Tibial nerve (tissue), 4 donors: ENCODE results near the gene TANC1. TPM values are rescaled to one million over a fixed set of nuclear protein-coding genes. Genes with fewer than 3 reads are reported as not detected.
A peak's percentile ranks its signal among the peaks of the same experiment; 100 is the strongest.

Experiments
- DNase-seq, 2 donors: peaks; one replicate each; pipeline ENCODE4 v3.0.0-alpha.2; 2019; ENCODE audit warnings: low spot score in 2 of 2
- H3K27ac ChIP-seq, 4 donors: fragments of 200-600 bp; sonication (generic) in 3 of 4; one replicate each; pipeline ENCODE4 v1.5.1; 2017 to 2019; ENCODE audit warnings: mild to moderate bottlenecking in 1 of 4
- H3K27me3 ChIP-seq, 2 donors: fragments of 200-600 bp; sonication (generic) in 1 of 2; one replicate each; pipeline versions ENCODE4 v1.5.1 to v1.6.0; 2017 to 2019
- H3K36me3 ChIP-seq, 3 donors: fragments of 200-600 bp; sonication (generic); one replicate each; pipeline ENCODE4 v1.5.1; 2018 to 2019
- H3K4me1 ChIP-seq, 4 donors: fragments of 200-600 bp; sonication (generic) in 3 of 4; one replicate each; pipeline ENCODE4 v1.5.1; 2017 to 2019
- H3K4me3 ChIP-seq, 4 donors: fragments of 200-600 bp; sonication (generic) in 3 of 4; one replicate each; pipeline ENCODE4 v1.5.1; 2017 to 2019; ENCODE audit warnings: mild to moderate bottlenecking in 1 of 4, moderate library complexity in 1 of 4
- H3K9me3 ChIP-seq, 4 donors: fragments of 200-600 bp; sonication (generic) in 3 of 4; one replicate each; pipeline ENCODE4 v1.5.1; 2017 to 2019
- EP300 ChIP-seq, 2 donors: sonication (generic); formaldehyde crosslinking; IDR thresholded peaks; one replicate each; pipeline ENCODE4 v1.6.1; 2017; ENCODE audit warnings: antibody characterized with exemption in 2 of 2, mild to moderate bottlenecking in 1 of 2
- POLR2A ChIP-seq, 2 donors: fragments of 450-650 bp; IDR thresholded peaks; one replicate each; pipeline ENCODE4 v1.6.1; 2017; ENCODE audit warnings: antibody characterized with exemption in 2 of 2, mild to moderate bottlenecking in 2 of 2, moderate library complexity in 2 of 2
- WGBS, 2 donors: methylation state at CpG; one replicate each; pipeline ENCODE4 v1.1.5; 2018; 5-methylcytosine and 5-hydroxymethylcytosine counted together
- total RNA-seq, 4 donors: library from RNA; depleted of rRNA; stranded (reverse); fragments of >200 nt; gene quantifications; one replicate each; pipeline ENCODE4 v1.1.0, GENCODE V29; 2016
- TF ChIP-seq, protein P1 (sequence below), 5 experiments: fragments of 200-600 bp in 3 of 5; fragments of 450-650 bp in 2 of 5; sonication (generic) in 3 of 5; IDR thresholded peaks; one replicate each; pipeline ENCODE4 v1.5.1; 2016 to 2019; ENCODE audit warnings: antibody characterized with exemption in 5 of 5, mild to moderate bottlenecking in 3 of 5, moderate library complexity in 2 of 5

The TANC1 gene
- total RNA-seq, 4 donors from 2014 or later: 43.5 to 66.3 (median 57.6) TPM

GRCh38 chr2:159246325-159246988 lies 278.0 kb downstream of the TANC1 start:
- Histone ChIP-seq H3K4me3 (no peak overlapping the region), H3K36me3 (peaks cover 0 to 65% (median 3%) of the 10 kb centered on the region in 3 donors), H3K4me1 (peaks cover 0 to 15% (median 2%) of the 10 kb centered on the region in 4 donors), H3K27me3 (no peaks in the 10 kb centered on the region), H3K9me3 (peaks cover 0 to 25% (median 2%) of the 10 kb centered on the region in 4 donors), H3K27ac (no peak overlapping the region)
- TF ChIP-seq EP300 (IDR thresholded peaks at IDR 0.05): no peak
- 97% methylated on average over 7 of the region's 7 CpGs for WGBS, 2 donors
- no peak for DNase-seq

GRCh38 chr2:159249990-159250715 lies 281.7 kb downstream of the TANC1 start:
- Histone ChIP-seq H3K36me3 (peaks cover 0 to 46% (median 0%) of the 10 kb centered on the region in 3 donors), H3K9me3 (peaks cover 0 to 17% (median 2%) of the 10 kb centered on the region in 4 donors), H3K4me3 (no peak overlapping the region), H3K4me1 (peaks cover 0 to 15% (median 2%) of the 10 kb centered on the region in 4 donors), H3K27ac (peak overlapping the region in 3 of 4 donors; percentile 17 to 87 (median 82)), H3K27me3 (no peaks in the 10 kb centered on the region)
- peak in 1 of 2 donors; percentile 71 for DNase-seq
- TF ChIP-seq, protein P1, sequence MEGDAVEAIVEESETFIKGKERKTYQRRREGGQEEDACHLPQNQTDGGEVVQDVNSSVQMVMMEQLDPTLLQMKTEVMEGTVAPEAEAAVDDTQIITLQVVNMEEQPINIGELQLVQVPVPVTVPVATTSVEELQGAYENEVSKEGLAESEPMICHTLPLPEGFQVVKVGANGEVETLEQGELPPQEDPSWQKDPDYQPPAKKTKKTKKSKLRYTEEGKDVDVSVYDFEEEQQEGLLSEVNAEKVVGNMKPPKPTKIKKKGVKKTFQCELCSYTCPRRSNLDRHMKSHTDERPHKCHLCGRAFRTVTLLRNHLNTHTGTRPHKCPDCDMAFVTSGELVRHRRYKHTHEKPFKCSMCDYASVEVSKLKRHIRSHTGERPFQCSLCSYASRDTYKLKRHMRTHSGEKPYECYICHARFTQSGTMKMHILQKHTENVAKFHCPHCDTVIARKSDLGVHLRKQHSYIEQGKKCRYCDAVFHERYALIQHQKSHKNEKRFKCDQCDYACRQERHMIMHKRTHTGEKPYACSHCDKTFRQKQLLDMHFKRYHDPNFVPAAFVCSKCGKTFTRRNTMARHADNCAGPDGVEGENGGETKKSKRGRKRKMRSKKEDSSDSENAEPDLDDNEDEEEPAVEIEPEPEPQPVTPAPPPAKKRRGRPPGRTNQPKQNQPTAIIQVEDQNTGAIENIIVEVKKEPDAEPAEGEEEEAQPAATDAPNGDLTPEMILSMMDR (IDR thresholded peaks at IDR 0.05): no peak
- TF ChIP-seq EP300 (IDR thresholded peaks at IDR 0.05) (peak in 1 of 2 donors; percentile 59), POLR2A (IDR thresholded peaks at IDR 0.05) (no peak)
- 46 to 48% methylated on average over 7 of the region's 7 CpGs for WGBS, 2 donors

- TF ChIP-seq, protein P1 (IDR thresholded peaks at IDR 0.05): no peak
- no peak for TF ChIP-seq EP300 (IDR thresholded peaks at IDR 0.05)
- TF ChIP-seq POLR2A (IDR thresholded peaks at IDR 0.05): no peak
- no peak overlapping the region for H3K27ac ChIP-seq
- H3K36me3 ChIP-seq: peaks cover 0 to 39% (median 0%) of the 10 kb centered on the region in 3 donors
- H3K4me1 ChIP-seq: peaks cover 0 to 15% (median 2%) of the 10 kb centered on the region in 4 donors
- no peak for DNase-seq
- 68 to 69% methylated on average over 12 of the region's 12 CpGs for WGBS, 2 donors
- H3K4me3 ChIP-seq: no peak overlapping the region
- H3K27me3 ChIP-seq: no peaks in the 10 kb centered on the region
- peaks cover 0 to 8% (median under 1%) of the 10 kb centered on the region in 4 donors for H3K9me3 ChIP-seq
Observed at GRCh38 chr2:159251296-159252173, 283.1 kb downstream of the TANC1 start.

- Histone ChIP-seq H3K4me3 (no peak overlapping the region), H3K27ac (no peak overlapping the region), H3K36me3 (peaks cover 0 to 41% (median 0%) of the 10 kb centered on the region in 3 donors), H3K27me3 (no peaks in the 10 kb centered on the region), H3K4me1 (peaks cover 0 to 15% (median 2%) of the 10 kb centered on the region in 4 donors), H3K9me3 (no peaks in the 10 kb centered on the region)
- TF ChIP-seq EP300 (IDR thresholded peaks at IDR 0.05) (no peak), POLR2A (IDR thresholded peaks at IDR 0.05) (no peak)
- TF ChIP-seq, protein P1 (IDR thresholded peaks at IDR 0.05): no peak
- WGBS, 2 donors: 95 to 98% methylated on average over 4 of the region's 4 CpGs
- DNase-seq: no peak
Observed at GRCh38 chr2:159252905-159253304, 284.5 kb downstream of the TANC1 start.

- Histone ChIP-seq H3K36me3 (peaks cover 0 to 54% (median 0%) of the 10 kb centered on the region in 3 donors), H3K4me1 (no peaks in the 10 kb centered on the region), H3K9me3 (no peaks in the 10 kb centered on the region), H3K27ac (no peak overlapping the region), H3K27me3 (no peaks in the 10 kb centered on the region), H3K4me3 (no peak overlapping the region)
- no peak for TF ChIP-seq EP300 (IDR thresholded peaks at IDR 0.05)
- TF ChIP-seq, protein P1 (IDR thresholded peaks at IDR 0.05): no peak
- no peak for TF ChIP-seq POLR2A (IDR thresholded peaks at IDR 0.05)
- WGBS, 2 donors: 59 to 76% methylated on average over 2 of the region's 2 CpGs
- DNase-seq: no peak
Observed at GRCh38 chr2:159256159-159256558, 287.7 kb downstream of the TANC1 start.
